ENCODE results near the gene RINL.

The RINL gene

GRCh38 chr19:38869160-38869835, 8.8 kb downstream of the RINL start:
- Histone ChIP-seq H3K36me3 (ENCODE audit: control insufficient read depth, insufficient read depth, low read length) (no peaks in the 10 kb centered on the region), H3K4me2 (ENCODE audit: low read length) (peak overlapping the region; percentile 95), H3K4me3 (ENCODE audit: low read depth, low read length) (peak overlapping the region; percentile 55), H3K27me3 (ENCODE audit: control insufficient read depth, insufficient read depth, low read length) (no peaks in the 10 kb centered on the region), H3K9me3 (ENCODE audit: control insufficient read depth, low read length) (no peaks in the 10 kb centered on the region), H3K79me2 (no peaks in the 10 kb centered on the region), H3K4me1 (peaks cover 2% of the 10 kb centered on the region), H2AFZ (peak overlapping the region; percentile 74), H3K27ac (no peak overlapping the region), H3K9ac (no peak overlapping the region)
- TF ChIP-seq CTCF (IDR thresholded peaks at IDR 0.05): no peak

GRCh38 chr19:38868551-38868950, 9.5 kb downstream of the RINL start:
- peaks cover 2% of the 10 kb centered on the region for H3K4me1 ChIP-seq
- H3K4me2 ChIP-seq (ENCODE audit: low read length): no peak overlapping the region
- H3K4me3 ChIP-seq (ENCODE audit: low read depth, low read length): no peak overlapping the region
- H3K36me3 ChIP-seq (ENCODE audit: control insufficient read depth, insufficient read depth, low read length): no peaks in the 10 kb centered on the region
- H3K27ac ChIP-seq: no peak overlapping the region
- no peak overlapping the region for H2AFZ ChIP-seq
- no peaks in the 10 kb centered on the region for H3K79me2 ChIP-seq
- no peaks in the 10 kb centered on the region for H3K9me3 ChIP-seq (ENCODE audit: control insufficient read depth, low read length)
- TF ChIP-seq CTCF (IDR thresholded peaks at IDR 0.05): no peak
- no peaks in the 10 kb centered on the region for H3K27me3 ChIP-seq (ENCODE audit: control insufficient read depth, insufficient read depth, low read length)
- no peak overlapping the region for H3K9ac ChIP-seq

DNA sequence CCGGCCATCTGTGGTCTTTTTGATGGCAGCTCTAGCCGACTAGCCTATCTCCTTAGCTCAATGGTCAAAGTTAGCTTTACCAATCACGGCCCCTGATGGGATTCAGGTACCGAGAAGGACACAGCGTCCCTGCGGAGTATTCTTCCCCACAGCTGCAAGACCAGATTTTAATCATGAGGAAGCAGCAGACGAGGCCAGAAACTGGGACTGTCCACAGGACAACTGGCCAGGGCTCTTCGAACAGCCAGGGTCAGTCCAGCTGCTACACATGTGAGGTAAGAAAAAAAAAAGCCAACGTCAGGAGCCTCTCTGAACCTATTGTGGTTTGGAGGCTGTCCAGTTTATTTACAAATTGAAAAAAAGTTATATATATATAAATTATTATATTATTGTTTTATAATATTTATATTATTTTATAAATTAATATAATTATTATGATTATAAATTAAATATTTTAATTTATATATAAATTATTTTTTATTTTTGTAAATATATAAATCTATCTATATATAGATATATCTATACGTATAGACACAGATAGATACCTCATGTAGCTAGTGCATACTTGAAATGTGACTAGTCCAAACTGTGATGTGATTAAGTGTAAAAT, 10.8 kb downstream of the RINL start:
- no peak overlapping the region for H3K9ac ChIP-seq
- no peak overlapping the region for H3K4me2 ChIP-seq (ENCODE audit: low read length)
- H3K36me3 ChIP-seq (ENCODE audit: control insufficient read depth, insufficient read depth, low read length): no peaks in the 10 kb centered on the region
- H3K4me3 ChIP-seq (ENCODE audit: low read depth, low read length): no peak overlapping the region
- H3K9me3 ChIP-seq (ENCODE audit: control insufficient read depth, low read length): no peaks in the 10 kb centered on the region
- H2AFZ ChIP-seq: no peak overlapping the region
- H3K79me2 ChIP-seq: no peaks in the 10 kb centered on the region
- no peak overlapping the region for H3K27ac ChIP-seq
- no peaks in the 10 kb centered on the region for H3K27me3 ChIP-seq (ENCODE audit: control insufficient read depth, insufficient read depth, low read length)
- H3K4me1 ChIP-seq: peaks cover 2% of the 10 kb centered on the region
- no peak for TF ChIP-seq CTCF (IDR thresholded peaks at IDR 0.05)

- Histone ChIP-seq H3K4me3 (ENCODE audit: low read depth, low read length) (no peak overlapping the region), H2AFZ (no peak overlapping the region), H3K4me1 (no peaks in the 10 kb centered on the region), H3K9me3 (ENCODE audit: control insufficient read depth, low read length) (no peaks in the 10 kb centered on the region), H3K9ac (no peak overlapping the region), H3K27me3 (ENCODE audit: control insufficient read depth, insufficient read depth, low read length) (no peaks in the 10 kb centered on the region), H3K4me2 (ENCODE audit: low read length) (peak overlapping the region; percentile 9), H3K27ac (no peak overlapping the region), H3K79me2 (no peaks in the 10 kb centered on the region), H3K36me3 (ENCODE audit: control insufficient read depth, insufficient read depth, low read length) (no peaks in the 10 kb centered on the region)
- no peak for TF ChIP-seq CTCF (IDR thresholded peaks at IDR 0.05)
Observed at GRCh38 chr19:38862321-38863059, 15.6 kb downstream of the RINL start.

All from parathyroid adenoma (tissue), 2 donors.